Endothelial cell of umbilical vein (primary cell): Measurements from ENCODE around the gene ITPR1.

ENCODE experiments used
- GATA2 ChIP-seq: IDR thresholded peaks from 2 replicates; pipeline ENCODE4 v1.7.0; 2011; ENCODE audit warnings: low read depth, mild to moderate bottlenecking, moderate library complexity, mixed read lengths, low read length; ENCODE audit not compliant: insufficient read length, insufficient read depth
- JUN ChIP-seq: IDR thresholded peaks from 2 replicates; pipeline ENCODE4 v1.6.1; 2011; ENCODE audit warnings: borderline replicate concordance, low read depth; ENCODE audit not compliant: insufficient read length, insufficient read depth
- POLR2A ChIP-seq: IDR thresholded peaks from 2 replicates; pipeline ENCODE4 v1.6.1; 2012; ENCODE audit warnings: low read depth, mild to moderate bottlenecking, control low read depth, low read length
- TF ChIP-seq, protein P1 (sequence below), 2 donors: IDR thresholded peaks; 1 replicate in 1 of 2; 2 replicates in 1 of 2; pipeline ENCODE4 v1.5.1; 2011; ENCODE audit warnings: low read length in 2 of 2, mild to moderate bottlenecking in 2 of 2, moderate library complexity in 2 of 2, control low read depth in 1 of 2, inconsistent platforms in 1 of 2, low read depth in 1 of 2; ENCODE audit not compliant: insufficient read depth in 1 of 2; ENCODE audit errors: extremely low read depth in 1 of 2

DNA sequence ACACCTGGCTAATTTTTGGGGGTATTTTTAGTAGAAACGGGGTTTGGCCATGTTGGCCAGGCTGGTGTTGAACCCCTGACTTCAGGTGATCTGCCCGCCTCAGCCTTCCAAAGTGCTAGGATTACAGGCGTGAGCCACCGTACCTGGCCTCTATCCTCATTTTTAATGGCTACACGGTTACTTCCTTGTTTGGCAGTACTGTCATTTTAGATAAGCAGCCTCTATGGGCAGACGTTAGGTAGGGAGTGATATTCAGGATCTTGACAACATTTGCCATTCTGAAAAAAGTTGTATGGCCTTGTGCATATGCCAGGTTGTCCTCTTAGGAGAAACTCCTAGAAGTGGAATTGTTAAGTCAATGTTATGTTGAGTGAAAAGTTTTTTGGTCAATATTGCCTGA, 141.7 kb downstream of the ITPR1 start:
- TF ChIP-seq, protein P1, sequence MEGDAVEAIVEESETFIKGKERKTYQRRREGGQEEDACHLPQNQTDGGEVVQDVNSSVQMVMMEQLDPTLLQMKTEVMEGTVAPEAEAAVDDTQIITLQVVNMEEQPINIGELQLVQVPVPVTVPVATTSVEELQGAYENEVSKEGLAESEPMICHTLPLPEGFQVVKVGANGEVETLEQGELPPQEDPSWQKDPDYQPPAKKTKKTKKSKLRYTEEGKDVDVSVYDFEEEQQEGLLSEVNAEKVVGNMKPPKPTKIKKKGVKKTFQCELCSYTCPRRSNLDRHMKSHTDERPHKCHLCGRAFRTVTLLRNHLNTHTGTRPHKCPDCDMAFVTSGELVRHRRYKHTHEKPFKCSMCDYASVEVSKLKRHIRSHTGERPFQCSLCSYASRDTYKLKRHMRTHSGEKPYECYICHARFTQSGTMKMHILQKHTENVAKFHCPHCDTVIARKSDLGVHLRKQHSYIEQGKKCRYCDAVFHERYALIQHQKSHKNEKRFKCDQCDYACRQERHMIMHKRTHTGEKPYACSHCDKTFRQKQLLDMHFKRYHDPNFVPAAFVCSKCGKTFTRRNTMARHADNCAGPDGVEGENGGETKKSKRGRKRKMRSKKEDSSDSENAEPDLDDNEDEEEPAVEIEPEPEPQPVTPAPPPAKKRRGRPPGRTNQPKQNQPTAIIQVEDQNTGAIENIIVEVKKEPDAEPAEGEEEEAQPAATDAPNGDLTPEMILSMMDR (IDR thresholded peaks at IDR 0.05; ENCODE audit: extremely low read depth in 1 of 2, insufficient read depth in 1 of 2, low read depth in 1 of 2, low read length in 2 of 2), result no peak
- TF ChIP-seq POLR2A (no peak), JUN (no peak), GATA2 (no peak)
